GM12873 (cell line): ENCODE results near the gene KCNJ1.

Experiments used
- CTCF ChIP-seq: IDR thresholded peaks from 2 replicates; pipeline ENCODE4 v1.5.1; 2012; ENCODE audit warnings: low read depth, mild to moderate bottlenecking, moderate library complexity, low read length, control low read depth; ENCODE audit not compliant: insufficient read depth; ENCODE audit errors: missing control alignments

The KCNJ1 gene

GRCh38 chr11:128835741-128836430, 31.2 kb downstream of the KCNJ1 start:
- no peak for TF ChIP-seq CTCF

DNA sequence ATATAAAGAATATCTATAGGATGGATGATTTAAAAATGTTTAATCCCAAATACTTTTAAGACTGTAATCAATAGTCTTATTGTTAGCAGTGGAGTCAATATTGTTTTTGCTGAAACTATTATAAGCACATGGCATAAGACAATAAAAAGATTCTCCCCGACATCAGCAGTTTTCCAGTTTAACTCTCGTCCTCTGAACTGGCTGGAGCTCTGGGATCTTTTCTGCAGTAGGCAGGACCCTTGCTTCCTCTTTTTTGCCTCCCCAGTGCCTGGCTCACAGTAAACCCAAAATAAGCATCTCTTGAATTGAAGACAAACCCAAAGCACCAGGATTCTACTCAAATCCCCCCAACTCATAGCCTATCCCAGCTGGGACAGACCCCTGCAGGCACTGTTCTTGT, 32.9 kb downstream of the KCNJ1 start:
- TF ChIP-seq CTCF = no peak

- no peak for TF ChIP-seq CTCF
Observed at GRCh38 chr11:128832121-128832497, 35.0 kb downstream of the KCNJ1 start.

GRCh38 chr11:128831174-128832120, 35.6 kb downstream of the KCNJ1 start:
- peak; percentile 85 for TF ChIP-seq CTCF

GRCh38 chr11:128830290-128831173, 36.6 kb downstream of the KCNJ1 start:
- TF ChIP-seq CTCF = no peak

DNA sequence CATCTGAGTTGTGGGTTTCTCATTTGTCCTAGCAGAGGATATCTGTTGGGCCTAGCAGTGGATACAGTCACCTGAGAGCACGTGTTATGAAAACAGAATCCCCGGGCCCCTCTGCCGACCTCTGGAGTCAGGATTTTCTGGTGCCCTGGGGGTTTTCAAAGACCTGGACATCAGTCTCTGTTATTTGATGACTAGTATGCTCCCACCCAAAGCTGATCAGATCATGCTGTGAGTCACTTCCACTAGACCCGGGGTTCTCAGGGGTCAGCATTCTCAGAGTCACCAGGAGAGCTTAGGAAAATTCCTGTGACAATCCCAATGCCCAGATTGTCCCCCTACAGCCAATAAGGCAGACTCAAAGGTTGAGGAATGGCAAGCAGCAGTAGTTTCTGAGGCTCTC, 38.7 kb downstream of the KCNJ1 start:
- no peak for TF ChIP-seq CTCF

DNA sequence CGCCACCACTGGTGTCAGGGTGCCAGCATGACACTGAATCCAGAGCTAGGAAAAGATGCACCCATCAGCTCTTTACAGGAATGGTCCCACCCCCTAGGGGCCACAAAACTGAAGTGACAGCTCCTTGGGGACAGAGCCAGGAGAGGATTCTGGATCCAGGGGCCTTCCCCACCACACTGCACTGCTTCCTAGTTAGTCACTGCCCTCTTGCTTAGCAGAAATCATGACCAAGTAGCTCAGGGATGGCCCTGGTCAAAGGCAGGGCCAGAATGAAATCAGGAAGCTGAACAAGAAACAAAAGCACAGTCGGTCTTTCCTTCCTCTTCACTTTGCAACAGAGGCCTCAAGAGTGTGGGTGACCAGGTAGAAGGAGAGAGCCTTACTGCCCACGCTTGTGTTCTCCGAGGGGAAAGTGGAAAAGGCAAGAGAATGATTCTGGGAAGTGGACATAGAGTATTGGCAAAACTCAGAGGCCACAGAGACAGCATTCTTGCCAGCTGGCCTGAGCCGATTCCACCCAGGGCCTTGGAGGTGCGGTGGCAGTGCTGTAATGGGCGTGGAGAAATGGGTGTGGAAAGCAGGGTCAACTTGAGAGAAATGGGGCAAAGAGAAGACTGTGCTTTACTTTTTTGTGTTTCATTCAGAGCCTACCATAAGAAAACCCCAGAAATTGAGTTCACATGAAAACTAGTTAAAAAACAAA, 39.8 kb downstream of the KCNJ1 start:
- no peak for TF ChIP-seq CTCF
